GM12891 (cell line): ENCODE measurements around the gene IL3RA.

ENCODE experiments used
- DNase-seq: peaks from one replicate; pipeline ENCODE4 v3.0.0; 2011; ENCODE audit warnings: low spot score; ENCODE audit not compliant: insufficient read length
- FAIRE-seq: peaks from 2 replicates; lab custom pipeline; 2011; peaks lifted over from hg19 to GRCh38; lab: Jason Lieb, UNC
- PAX5 ChIP-seq: IDR thresholded peaks from 2 replicates; pipeline ENCODE4 v1.6.1; 2011; ENCODE audit warnings: low read length, moderate library complexity, mild to moderate bottlenecking; ENCODE audit not compliant: insufficient read depth, severe bottlenecking
- POLR2A ChIP-seq: IDR thresholded peaks from 2 replicates; pipeline ENCODE4 v1.6.1; 2011; ENCODE audit warnings: low read depth, low read length, control low read depth
- POLR2AphosphoS5 ChIP-seq: IDR thresholded peaks from 2 replicates; pipeline ENCODE4 v1.6.1; 2011; ENCODE audit warnings: low read depth, low read length, control low read depth
- POU2F2 ChIP-seq: IDR thresholded peaks from 2 replicates; pipeline ENCODE4 v1.6.1; 2011; ENCODE audit warnings: low read depth, mild to moderate bottlenecking, control low read depth, low read length, moderate library complexity
- SPI1 ChIP-seq: IDR thresholded peaks from 2 replicates; pipeline ENCODE4 v1.6.1; 2011; ENCODE audit warnings: low read depth, low read length, control low read depth
- TAF1 ChIP-seq: IDR thresholded peaks from 2 replicates; pipeline ENCODE4 v1.6.1; 2011; ENCODE audit warnings: low read depth, low read length, control low read depth

The IL3RA gene

DNA sequence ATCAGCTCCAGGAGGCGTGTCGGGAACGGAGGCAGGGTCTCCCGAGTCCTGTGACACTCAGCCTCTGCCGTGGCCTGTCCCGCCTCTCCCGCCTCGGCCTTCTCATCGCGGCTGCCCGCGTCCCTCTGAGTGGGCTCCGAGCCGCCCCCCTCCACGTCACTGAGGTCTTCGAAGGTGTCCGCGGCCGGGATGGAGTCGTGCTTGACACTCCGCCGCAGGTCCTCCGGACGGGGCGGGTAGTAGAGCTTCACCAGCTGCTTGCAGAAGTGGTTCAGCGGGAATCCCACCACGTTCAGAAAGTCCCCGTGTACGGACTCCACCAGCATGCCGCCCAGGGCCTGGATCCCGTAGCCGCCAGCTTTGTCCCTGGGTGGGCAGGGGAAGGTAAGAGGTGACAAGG is 91.2 kb downstream of the IL3RA start:
- no peak for DNase-seq
- no peak for TF ChIP-seq TAF1
- no peak for TF ChIP-seq POLR2A
- TF ChIP-seq POU2F2 = no peak
- TF ChIP-seq POLR2AphosphoS5 = no peak
- TF ChIP-seq SPI1 = no peak
- TF ChIP-seq PAX5 = no peak
- FAIRE-seq = no peak

DNA sequence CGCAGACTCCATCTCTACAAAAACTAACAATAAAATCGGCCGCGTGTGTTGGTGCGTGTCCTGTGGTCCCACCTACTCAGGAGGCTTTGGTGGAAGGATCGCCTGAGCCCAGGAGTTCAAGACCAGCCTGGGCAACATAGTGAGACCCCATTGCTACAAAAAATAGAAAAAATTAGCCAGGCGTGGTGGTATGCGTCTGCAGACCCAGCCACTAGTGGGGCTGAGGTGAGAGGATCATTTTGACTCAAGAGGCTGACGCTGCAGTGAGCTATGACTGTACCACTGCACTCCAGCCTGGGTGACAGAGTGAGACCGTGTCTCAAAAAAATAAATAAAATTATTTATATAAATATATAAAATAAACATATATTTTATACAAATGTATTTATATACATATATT is 93.9 kb downstream of the IL3RA start:
- FAIRE-seq (no peak), DNase-seq (no peak)
- no peak for TF ChIP-seq POU2F2
- no peak for TF ChIP-seq SPI1
- TF ChIP-seq POLR2AphosphoS5 = no peak
- TF ChIP-seq PAX5 = no peak
- no peak for TF ChIP-seq TAF1
- TF ChIP-seq POLR2A = no peak
